Fibroblast of the aortic adventitia (primary cell): ENCODE results near the gene CIITA. TPM values are rescaled to one million over a fixed set of nuclear protein-coding genes. Genes with fewer than 3 reads are reported as not detected.
A peak's percentile ranks its signal among the peaks of the same experiment; 100 is the strongest.

Experiments used
- DNase-seq: peaks from one replicate; pipeline ENCODE4 v3.0.0-alpha.2; 2010; ENCODE audit warnings: low read depth
- H3K4me3 ChIP-seq: 2 replicates; pipeline ENCODE4 v1.5.1; 2011; ENCODE audit warnings: low read depth, mild to moderate bottlenecking, control low read depth, low read length, moderate library complexity
- total RNA-seq: library from RNA; depleted of rRNA; stranded (reverse); fragments of >200 nt; gene quantifications from 2 replicates; pipeline ENCODE4 v1.2.3, GENCODE V29; 2012; ENCODE audit warnings: low replicate concordance
- TF ChIP-seq, protein P1 (sequence below): IDR thresholded peaks from 2 replicates; pipeline ENCODE4 v1.5.1; 2011; ENCODE audit warnings: mild to moderate bottlenecking, low read length, control low read depth, inconsistent platforms; ENCODE audit not compliant: insufficient read depth

Gene CIITA
- total RNA-seq, 1 donor = 1.3 TPM

DNA sequence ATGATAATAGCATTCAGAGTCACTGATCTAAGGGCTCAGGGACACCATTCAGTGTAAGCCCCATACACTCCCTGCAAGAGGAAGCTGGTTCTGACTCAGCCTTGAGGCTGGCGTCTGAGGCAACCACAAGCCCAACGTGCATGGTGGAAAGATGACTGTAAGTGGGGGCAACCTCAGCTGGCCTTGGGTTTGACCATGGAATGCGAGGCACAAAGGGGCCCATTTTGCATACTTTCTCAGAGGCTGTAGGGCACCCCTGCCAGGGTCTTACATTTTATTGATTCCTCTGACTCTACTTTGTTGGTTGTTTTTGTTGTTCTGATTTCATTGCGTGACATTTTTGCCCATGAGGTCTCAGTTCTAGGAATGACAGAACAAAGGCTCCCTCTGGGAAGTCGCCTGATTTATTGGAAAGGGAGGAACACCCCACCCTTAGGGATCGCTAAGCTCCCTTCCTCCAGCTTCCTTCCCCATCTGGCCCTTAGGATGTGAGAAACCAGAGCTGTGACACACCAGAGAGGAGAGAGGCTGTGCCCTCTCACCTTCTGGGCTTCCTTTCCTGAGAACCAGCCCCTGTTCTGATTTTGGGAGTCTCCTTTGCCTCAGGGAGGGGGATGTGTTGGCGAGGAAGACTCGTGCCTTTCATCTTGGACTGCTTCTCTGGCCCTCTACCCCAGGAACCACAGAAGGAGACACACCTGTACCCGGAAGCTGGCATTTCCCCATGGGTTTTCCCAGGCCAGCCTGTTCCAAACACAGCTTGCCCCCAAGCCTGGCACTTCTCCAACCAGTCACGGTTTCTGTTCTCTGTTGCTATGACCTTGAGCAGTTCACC, 5.6 kb upstream of the CIITA start:
- TF ChIP-seq, protein P1, sequence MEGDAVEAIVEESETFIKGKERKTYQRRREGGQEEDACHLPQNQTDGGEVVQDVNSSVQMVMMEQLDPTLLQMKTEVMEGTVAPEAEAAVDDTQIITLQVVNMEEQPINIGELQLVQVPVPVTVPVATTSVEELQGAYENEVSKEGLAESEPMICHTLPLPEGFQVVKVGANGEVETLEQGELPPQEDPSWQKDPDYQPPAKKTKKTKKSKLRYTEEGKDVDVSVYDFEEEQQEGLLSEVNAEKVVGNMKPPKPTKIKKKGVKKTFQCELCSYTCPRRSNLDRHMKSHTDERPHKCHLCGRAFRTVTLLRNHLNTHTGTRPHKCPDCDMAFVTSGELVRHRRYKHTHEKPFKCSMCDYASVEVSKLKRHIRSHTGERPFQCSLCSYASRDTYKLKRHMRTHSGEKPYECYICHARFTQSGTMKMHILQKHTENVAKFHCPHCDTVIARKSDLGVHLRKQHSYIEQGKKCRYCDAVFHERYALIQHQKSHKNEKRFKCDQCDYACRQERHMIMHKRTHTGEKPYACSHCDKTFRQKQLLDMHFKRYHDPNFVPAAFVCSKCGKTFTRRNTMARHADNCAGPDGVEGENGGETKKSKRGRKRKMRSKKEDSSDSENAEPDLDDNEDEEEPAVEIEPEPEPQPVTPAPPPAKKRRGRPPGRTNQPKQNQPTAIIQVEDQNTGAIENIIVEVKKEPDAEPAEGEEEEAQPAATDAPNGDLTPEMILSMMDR = no peak
- H3K4me3 ChIP-seq = no peak overlapping the region
- DNase-seq = peak; percentile 54

DNA sequence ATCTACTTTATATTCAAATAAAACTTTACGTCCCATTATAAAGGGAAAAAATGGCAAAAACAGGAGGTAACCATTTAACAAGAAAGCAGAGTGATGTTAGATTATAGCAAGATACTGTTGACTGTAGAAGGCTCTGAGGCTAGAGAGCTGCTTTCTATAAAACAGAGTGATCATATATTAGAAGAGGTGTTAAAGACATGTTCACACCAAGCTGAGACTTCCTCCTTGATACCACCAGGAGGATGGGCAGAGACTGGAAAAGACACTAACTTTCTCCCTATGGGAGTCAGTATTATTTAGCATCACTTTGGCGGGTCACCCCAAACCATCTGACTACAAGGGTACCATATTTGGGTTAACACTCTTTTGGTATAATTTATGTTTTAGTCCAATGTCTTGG, 687 bp upstream of the CIITA start:
- DNase-seq = no peak
- TF ChIP-seq, protein P1 = no peak
- H3K4me3 ChIP-seq = no peak overlapping the region

DNA sequence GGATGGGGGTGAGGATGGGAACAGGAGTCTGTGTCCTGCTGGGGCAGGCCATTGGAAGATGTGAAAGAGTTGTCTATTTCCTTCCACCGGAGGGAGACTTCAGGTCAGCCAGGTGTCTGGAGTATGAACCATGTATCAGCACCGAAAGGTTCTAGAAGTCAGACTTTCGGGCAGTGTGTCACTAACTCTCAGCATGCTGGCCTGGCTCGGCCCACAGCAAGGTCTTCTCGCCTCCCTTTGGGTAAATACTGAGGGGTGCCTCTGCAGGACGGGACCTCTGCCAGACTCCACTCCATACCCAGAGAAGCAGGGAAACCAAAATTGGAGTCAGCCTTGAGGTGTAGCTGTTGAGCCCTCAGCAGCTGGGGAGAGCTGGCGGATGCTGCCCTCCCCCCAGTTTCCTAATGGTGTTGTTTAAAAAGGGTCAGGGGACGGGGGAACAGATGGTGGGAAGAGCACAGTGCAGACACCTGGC, 507 bp downstream of the CIITA start:
- TF ChIP-seq, protein P1 = no peak
- no peak for DNase-seq
- no peak overlapping the region for H3K4me3 ChIP-seq

DNA sequence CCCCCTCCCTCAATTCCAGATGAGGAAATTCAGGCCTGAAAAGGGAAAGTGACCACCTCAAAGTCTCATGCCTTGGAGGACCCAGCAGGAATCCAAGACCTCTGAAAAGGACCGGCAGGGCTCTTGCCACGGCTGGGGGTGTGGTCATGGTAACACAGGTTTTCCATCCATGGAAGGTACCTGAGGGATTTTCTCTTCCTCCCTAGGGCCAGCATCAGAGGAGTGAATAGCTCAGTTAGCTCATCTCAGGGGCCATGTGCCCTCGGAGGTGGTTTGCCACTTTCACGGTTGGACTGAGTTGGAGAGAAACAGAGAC, 1.3 kb downstream of the CIITA start:
- H3K4me3 ChIP-seq = peak overlapping the region; percentile 69
- DNase-seq = no peak
- TF ChIP-seq, protein P1 = no peak

DNA sequence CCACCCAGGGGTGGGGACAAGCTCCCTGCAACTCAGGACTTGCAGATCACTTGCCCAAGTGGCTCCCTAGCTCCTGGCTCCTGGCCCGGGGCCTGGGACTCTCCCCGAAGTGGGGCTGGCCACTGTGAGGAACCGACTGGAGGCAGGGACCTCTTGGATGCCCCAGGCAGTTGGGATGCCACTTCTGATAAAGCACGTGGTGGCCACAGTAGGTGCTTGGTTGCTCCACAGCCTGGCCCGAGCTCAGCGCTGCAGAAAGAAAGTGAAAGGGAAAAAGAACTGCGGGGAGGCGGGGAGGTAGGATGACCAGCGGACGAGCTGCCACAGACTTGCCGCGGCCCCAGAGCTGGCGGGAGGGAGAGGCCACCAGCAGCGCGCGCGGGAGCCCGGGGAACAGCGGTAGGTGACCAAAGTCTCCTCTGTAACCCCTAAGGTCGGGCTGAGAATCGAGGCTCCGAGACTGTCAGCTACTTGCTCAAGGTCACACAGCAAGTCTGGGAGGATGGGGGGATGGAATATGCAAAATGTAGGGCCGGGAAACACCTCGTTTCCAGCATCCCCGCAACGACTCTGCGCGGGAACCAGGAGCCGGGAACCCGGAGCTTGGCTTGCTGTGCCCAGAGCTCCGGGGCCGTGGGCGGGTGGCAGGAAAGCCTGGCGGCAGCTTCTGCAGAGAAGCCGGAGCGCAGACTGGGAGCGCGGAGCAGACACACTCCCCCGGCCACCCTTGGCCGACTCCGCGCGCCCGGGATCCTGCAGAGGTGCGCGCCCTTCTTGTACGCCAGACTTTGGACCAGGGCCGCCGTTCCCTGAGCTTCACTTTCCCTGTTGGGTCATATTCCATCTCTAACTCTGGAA, 1.9 kb downstream of the CIITA start:
- TF ChIP-seq, protein P1 = no peak

DNA sequence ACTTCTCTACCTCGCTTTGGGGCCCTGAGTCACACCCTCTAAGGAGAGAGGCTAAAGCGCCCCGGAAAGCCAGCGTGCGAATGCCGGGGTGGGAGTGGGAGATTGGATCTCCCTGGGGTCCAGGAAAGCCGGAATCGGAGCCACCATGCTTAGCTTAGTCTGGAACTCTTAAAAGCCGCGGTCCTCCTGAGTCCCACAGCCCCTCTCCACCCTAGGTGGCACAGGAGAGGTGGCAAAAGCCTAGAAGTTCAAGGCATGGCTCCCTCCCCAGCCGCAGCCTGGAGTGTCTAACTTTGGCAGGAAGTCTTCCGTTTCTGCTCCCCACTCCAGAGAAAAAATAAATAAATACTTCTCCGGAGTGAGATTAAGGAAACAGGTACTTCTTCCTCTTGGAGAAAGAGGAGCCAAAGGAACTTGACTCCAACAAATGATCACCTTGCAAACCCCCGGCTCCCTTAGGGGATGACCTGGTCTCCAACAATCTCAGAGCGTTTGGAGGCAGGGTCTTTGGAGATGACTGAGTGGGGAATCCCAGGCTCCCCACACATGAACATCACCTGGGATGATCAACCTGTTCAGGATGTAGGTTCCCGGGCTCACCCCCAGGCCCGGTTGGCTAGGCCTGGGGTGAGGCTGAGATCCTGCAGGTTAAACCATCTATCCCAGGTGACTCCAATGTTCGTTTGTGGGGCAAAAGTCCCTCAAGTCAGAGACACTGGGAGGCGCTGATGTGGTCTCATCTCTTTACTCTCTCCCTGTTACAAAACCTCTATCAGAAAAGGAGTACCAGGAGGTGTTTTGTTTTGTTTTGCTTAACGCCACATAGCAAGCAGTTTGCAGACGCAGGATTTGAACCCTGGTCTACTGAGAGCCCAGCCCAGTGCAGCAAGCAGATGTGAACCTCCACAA, 2.9 kb downstream of the CIITA start:
- no peak for DNase-seq
- TF ChIP-seq, protein P1 = no peak
- no peak overlapping the region for H3K4me3 ChIP-seq

More for the DNA sequence above, 1.9 kb downstream of the CIITA start:
- H3K4me3 ChIP-seq = peak overlapping the region; percentile 69
- DNase-seq = peak; percentile 24
